ENCODE measurements around the gene FKBP10. TPM values are rescaled to one million over a fixed set of nuclear protein-coding genes. Genes with fewer than 3 reads are reported as not detected.
A peak's percentile ranks its signal among the peaks of the same experiment; 100 is the strongest.
"Not testable (repeated sequence)": the region's sequence is repeated elsewhere in the genome, so short reads cannot be mapped to it uniquely, and the experiment has no call there.

Gene FKBP10
- total RNA-seq, 1 donor from 2014 or later = 5.1 TPM

DNA sequence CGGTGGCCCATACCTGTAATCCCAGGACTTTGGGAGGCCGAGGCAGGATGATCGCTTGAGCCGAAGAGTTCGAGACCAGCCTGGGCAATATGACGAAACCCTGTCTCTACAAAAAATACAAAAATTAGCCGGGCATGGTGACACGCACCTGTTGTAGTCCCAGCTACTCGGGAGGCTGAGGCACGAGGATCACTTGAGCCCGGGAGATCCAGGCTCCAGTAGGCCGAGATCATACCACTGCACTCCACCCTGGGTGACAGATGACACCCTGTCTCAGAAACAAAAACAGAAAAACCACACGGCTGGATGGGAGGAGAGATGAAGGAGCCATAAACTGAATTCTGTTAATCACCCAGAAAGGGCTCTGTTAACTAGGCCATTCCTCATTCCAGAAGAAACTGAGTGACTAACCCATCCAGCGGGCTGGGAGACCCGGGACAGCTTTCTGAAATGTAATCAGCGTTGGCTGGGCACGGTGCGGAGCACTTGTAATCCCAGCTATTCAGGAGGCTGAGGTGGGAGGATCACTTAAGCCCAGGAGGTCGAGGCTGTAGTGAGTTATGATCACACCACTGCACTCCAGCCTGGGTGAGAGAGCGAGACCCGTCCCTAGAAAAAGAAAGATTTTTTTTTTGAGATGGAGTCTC lies 23.9 kb downstream of the FKBP10 start:
- ATAC-seq (no peak), DNase-seq (ENCODE audit: low spot score) (no peak)

GRCh38 chr17:41837761-41838538 lies 25.1 kb downstream of the FKBP10 start, which contains the start of gene KLHL10:
KLHL10 (plus strand) TSS chr17:41837825; CDS start chr17:41837933, 108 bp downstream.
- DNase-seq (ENCODE audit: low spot score) = no peak
- no peak for ATAC-seq

DNA sequence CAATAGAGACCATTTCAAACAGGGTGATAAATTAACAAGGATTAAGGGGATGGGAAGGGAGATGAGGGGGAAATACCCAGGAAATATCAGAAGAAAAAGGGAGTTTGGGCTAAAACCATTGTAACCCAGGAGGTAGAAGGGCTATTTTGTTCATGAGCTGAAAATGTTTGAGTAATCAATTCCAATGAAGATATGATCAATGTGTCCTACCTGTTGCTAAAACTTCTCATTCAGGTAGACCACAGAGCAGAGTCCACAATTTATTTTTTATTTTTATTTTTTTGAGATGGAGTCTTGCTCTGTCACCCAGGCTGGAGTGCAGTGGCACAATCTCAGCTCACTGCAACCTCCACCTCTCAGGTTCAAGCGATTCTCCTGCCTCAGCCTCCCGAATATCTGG lies 26.6 kb downstream of the FKBP10 start:
- ATAC-seq; DNase-seq (ENCODE audit: low spot score): not testable (repeated sequence)

- not testable (repeated sequence) for DNase-seq (ENCODE audit: low spot score); ATAC-seq
Measured at GRCh38 chr17:41840781-41841180, 28.0 kb downstream of the FKBP10 start.

- ATAC-seq (no peak), DNase-seq (ENCODE audit: low spot score) (no peak)
Measured at GRCh38 chr17:41844971-41845370, 32.2 kb downstream of the FKBP10 start.

- DNase-seq (ENCODE audit: low spot score) = no peak
- no peak for ATAC-seq
Measured at GRCh38 chr17:41848788-41849187, 36.0 kb downstream of the FKBP10 start.

- DNase-seq (ENCODE audit: low spot score) (no peak), ATAC-seq (no peak)
Measured at GRCh38 chr17:41849251-41849990, 36.6 kb downstream of the FKBP10 start.

DNA sequence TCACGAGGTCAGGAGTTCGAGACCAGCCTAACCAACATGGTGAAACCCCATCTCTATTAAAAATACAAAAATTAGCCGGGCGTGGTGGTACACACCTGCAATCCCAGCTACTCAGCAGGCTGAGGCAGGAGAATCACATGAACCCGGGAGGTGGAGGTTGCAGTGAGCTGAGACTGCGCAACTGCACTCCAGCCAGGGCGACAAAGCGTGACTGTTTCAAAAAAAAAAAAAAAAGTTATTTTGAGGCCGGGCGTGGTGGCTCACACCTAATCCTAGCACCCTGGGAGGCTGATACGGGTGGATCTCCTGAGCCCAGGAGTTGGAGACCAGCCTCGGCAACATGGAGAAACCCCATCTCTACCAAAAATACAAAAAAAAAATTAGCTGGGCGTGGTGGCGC lies 38.6 kb downstream of the FKBP10 start:
- ATAC-seq; DNase-seq (ENCODE audit: low spot score): not testable (repeated sequence)

GRCh38 chr17:41860254-41860931 lies 47.6 kb downstream of the FKBP10 start:
- DNase-seq (ENCODE audit: low spot score) (no peak), ATAC-seq (no peak)

DNA sequence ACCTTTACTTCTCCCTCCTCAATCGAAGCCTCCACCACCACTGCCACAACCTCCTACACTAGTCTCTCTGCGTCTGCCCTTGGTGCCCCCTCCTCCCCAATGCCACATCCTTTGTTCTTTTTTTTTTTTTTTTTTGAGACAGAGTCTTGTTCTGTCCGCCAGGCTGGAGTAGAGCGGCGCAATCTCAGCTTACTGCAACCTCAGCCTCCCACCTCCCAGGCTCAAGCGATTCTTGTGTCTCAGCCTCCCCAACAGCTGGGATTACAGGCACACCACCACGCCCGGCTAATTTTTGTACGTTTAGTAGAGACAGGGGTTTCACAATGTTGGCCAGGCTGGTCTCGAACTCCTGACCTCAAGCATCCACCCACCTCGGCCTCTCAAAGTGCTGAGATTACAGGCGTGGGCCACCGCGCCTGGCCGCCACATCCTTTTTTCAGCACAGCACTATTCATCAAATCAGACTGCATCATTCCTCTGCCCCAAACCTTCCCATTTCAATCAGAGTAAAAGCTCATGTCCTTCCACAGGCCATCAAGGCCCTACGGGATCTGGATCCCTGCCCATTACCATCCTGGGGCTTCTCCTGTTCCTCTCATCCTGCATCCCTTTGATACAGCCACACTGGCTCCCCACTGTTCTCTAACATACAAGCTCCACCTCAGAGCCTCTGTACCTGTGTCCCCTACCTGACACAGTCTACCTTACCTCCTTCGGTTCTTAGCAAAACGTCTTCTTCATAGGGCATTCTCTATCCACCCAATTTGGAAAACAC lies 50.5 kb downstream of the FKBP10 start:
- DNase-seq (ENCODE audit: low spot score) (no peak), ATAC-seq (no peak)

DNA sequence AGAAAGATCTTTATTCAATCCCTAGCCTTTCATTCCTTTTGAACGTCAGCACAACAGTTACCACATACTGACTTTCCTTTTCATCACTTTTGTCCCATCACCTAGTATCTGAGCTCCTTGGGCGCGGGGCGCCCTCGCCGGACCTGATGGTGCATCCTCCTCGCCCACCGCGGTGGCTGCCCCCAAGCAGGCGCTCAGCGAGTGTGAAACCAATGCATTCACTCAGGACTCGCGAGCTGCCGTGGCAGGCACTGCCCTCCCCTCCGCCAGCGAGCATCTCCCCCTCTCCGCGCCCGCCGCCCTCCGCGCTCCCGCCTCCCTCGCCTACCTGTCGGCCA lies 51.7 kb downstream of the FKBP10 start:
- no peak for DNase-seq (ENCODE audit: low spot score)
- ATAC-seq = peak; percentile 41

- DNase-seq (ENCODE audit: low spot score) (peak; percentile 92), ATAC-seq (peak; percentile 92)
Measured at GRCh38 chr17:41864836-41865595, 52.2 kb downstream of the FKBP10 start, which contains the start of gene KLHL11. KLHL11 (minus strand) TSS chr17:41865423; CDS start chr17:41865370, 53 bp downstream.

DNA sequence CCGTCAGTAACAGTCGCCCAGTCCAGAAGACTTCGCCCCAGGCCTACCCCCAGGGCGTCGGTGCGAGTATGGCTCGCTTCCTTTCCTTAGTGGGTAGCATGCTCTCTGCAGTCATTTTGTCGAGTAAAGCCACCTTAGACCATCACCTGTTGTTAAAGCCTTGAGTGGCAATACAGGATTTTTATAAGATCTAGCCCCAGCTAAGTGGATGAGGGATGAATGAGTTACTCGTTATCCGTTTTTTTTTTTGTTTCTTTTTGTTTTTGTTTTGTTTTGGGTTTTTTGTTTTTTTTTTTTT lies 52.7 kb downstream of the FKBP10 start:
- ATAC-seq (no peak), DNase-seq (ENCODE audit: low spot score) (no peak)

DNA sequence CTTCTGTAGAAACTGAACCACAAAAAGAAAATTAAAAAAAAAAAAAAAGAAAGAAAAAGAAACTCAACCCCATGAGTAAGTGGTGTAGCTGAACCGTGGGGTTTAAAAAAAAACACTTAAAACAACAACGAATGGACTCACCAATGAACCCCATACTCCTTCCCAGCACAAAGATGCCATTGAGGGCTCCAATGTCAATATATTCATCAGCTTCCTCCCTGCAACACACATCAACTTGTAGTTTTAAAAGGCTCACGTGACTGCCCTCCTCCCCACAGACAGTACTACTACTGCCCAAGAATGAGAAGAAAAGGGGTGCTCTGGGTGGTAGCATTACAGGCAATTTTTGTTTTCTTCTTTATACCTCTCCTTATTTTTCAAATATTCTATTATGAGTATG lies 55.8 kb downstream of the FKBP10 start:
- no peak for ATAC-seq
- no peak for DNase-seq (ENCODE audit: low spot score)

- ATAC-seq (peak; percentile 43), DNase-seq (ENCODE audit: low spot score) (peak; percentile 77)
Measured at GRCh38 chr17:41869426-41869825, 56.6 kb downstream of the FKBP10 start.

DNA sequence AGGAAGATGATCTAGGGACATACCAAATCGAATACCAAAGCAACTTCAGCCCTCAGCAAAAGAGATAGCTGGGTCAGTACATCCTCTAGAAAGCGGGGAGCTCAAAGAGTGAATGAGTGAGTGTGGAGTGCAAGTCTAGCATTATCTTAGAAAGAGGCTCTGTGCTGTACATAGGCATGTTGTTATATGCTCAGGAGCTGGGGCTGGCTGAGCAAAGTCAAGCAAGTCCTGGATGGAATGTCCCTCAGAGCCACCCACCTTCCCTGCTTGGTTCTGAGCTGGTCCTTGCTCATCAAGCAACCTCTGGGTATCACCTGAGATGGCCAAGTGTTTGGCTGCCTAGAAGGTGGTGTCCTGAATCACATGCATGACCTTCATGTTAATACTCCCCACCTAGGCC lies 57.3 kb downstream of the FKBP10 start:
- no peak for DNase-seq (ENCODE audit: low spot score)
- ATAC-seq = no peak

DNA sequence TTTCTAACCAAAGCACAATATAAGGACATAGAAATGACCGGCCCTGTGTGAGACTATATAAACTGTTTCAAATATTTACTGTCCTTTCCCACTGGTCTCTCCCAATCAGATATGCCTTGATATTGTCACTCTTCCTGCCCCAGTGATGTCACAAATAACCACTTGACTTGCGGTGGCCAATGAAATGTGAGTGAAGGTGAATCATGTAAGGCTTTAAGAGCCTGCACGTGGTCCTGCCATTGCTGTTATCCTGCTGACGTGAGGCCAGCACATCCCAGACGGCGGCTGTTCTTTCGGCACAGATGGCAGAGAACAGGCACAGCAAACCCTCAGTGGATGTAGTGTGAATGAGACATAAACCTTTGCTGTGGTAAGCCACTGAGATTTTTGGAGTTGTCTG lies 57.8 kb downstream of the FKBP10 start:
- DNase-seq (ENCODE audit: low spot score) = no peak
- no peak for ATAC-seq

DNA sequence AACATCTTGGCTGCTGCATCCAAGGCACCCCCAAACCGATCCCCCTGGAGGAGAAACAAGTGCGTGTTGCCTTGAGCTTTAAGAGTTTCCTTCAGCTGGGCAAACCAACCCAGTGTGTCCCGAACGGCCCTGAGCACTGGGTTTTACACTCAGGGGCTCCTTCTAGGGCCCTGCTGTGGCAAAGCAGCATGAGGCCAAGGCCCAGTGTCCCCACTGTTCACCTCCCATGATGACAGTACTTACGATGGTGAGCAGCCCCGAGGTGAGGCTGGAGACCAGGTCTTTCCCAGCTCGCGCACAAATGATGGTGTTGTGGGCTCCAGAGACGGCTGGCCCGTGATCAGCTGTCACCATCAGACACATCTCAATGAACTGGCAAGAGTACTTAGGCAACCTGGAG lies 59.0 kb downstream of the FKBP10 start:
- no peak for DNase-seq (ENCODE audit: low spot score)
- no peak for ATAC-seq
